Nephron progenitor cell (in vitro differentiated cells): Measurements from ENCODE around the gene ZBED6.
"Not testable (repeated sequence)": the region's sequence is repeated elsewhere in the genome, so short reads cannot be mapped to it uniquely, and the experiment has no call there.

Experiments
- DNase-seq: peaks from one replicate; pipeline ENCODE4 v3.0.0; 2021
- H3K27ac Mint-ChIP-seq: 2 replicates; pipeline ENCODE4 v1.8.0; 2021; ENCODE audit warnings: mild to moderate bottlenecking, moderate library complexity, mixed read lengths
- H3K27me3 Mint-ChIP-seq: 2 replicates; pipeline ENCODE4 v1.8.0; 2021; ENCODE audit warnings: mild to moderate bottlenecking, low read depth, mixed read lengths; ENCODE audit not compliant: poor library complexity
- H3K36me3 Mint-ChIP-seq: 2 replicates; pipeline ENCODE4 v1.8.0; 2021; ENCODE audit warnings: low read depth, mixed read lengths
- H3K4me1 Mint-ChIP-seq: 2 replicates; pipeline ENCODE4 v1.8.0; 2021; ENCODE audit warnings: mixed read lengths
- H3K4me3 Mint-ChIP-seq: 2 replicates; pipeline ENCODE4 v1.8.0; 2021; ENCODE audit warnings: mild to moderate bottlenecking, moderate library complexity, mixed read lengths
- H3K9me3 Mint-ChIP-seq: 2 replicates; pipeline ENCODE4 v1.8.0; 2021; ENCODE audit warnings: mild to moderate bottlenecking, moderate library complexity, mixed read lengths
- CTCF ChIP-seq: fragments of 200-600 bp; sonication (generic); IDR thresholded peaks from 2 replicates; pipeline ENCODE4 v1.5.0; 2021; ENCODE audit warnings: antibody characterized with exemption

Gene ZBED6

GRCh38 chr1:203795441-203796235, at the start of gene ZBED6, which contains the start of gene ZC3H11A:
Gene ZBED6 (plus strand): TSS chr1:203795623. CDS start chr1:203797523, 1,900 bp downstream.
Gene ZC3H11A (plus strand): TSS chr1:203795623. CDS start chr1:203817071, 21,448 bp downstream.
- peak; percentile 95 for DNase-seq
- Mint-ChIP-seq H3K27ac (peak within 1 kb of the TSS; percentile 100), H3K36me3 (peaks cover 54% of the 10 kb centered on the region), H3K4me3 (peak within 1 kb of the TSS; percentile 95), H3K4me1 (peaks cover 29% of the 10 kb centered on the region), H3K27me3 (peaks cover 2% of the 10 kb centered on the region), H3K9me3 (peaks cover 47% of the 10 kb centered on the region)
- no peak for TF ChIP-seq CTCF

DNA sequence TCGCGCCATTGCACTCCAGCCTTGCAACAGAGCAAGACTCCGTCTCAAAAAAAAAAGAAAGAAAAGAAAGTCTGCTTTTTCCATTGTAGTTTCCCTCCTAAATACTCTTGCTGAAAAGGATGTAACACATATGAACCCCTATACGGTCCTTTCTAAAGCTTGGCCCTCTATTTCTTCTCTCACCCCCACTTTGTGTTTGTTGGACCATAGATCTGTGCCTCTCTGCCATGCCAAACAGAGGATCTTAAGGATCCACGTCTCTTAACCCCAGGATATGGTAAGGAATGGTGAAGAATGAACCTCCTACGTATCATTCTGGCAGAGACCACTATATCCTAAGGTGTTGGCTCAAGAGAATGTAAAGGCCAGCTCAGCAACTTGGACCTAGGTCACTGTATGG, 49.1 kb upstream of the ZBED6 start:
- Mint-ChIP-seq H3K27me3 (peaks cover 12% of the 10 kb centered on the region), H3K4me3 (no peak overlapping the region), H3K4me1 (peaks cover 11% of the 10 kb centered on the region), H3K27ac (no peak overlapping the region), H3K9me3 (peaks cover 10% of the 10 kb centered on the region), H3K36me3 (peaks cover 9% of the 10 kb centered on the region)
- DNase-seq: no peak
- TF ChIP-seq CTCF: no peak

DNA sequence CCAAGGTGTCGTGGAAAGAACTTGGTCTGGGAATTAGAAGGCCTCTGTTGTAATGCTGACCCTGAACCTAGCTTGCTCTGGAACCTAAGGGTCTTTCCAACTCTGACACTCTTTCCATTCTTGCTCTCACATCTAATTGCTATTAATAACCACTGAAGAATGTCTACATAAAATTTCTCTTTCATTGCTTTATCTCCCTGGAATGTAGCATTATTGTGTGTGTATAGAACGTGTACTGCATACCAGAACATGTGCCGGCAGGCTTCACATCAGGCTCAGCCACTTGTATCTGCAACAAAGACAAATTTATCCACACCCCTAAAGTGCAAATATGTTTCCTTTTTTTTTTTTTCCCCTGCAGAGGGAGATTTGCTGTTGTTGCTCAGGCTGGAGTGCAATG, 44.4 kb upstream of the ZBED6 start:
- no peaks in the 10 kb centered on the region for H3K4me1 Mint-ChIP-seq
- TF ChIP-seq CTCF: no peak
- peaks cover 9% of the 10 kb centered on the region for H3K27me3 Mint-ChIP-seq
- peaks cover 10% of the 10 kb centered on the region for H3K9me3 Mint-ChIP-seq
- no peak overlapping the region for H3K4me3 Mint-ChIP-seq
- no peak overlapping the region for H3K27ac Mint-ChIP-seq
- no peak for DNase-seq
- H3K36me3 Mint-ChIP-seq: peaks cover 9% of the 10 kb centered on the region

DNA sequence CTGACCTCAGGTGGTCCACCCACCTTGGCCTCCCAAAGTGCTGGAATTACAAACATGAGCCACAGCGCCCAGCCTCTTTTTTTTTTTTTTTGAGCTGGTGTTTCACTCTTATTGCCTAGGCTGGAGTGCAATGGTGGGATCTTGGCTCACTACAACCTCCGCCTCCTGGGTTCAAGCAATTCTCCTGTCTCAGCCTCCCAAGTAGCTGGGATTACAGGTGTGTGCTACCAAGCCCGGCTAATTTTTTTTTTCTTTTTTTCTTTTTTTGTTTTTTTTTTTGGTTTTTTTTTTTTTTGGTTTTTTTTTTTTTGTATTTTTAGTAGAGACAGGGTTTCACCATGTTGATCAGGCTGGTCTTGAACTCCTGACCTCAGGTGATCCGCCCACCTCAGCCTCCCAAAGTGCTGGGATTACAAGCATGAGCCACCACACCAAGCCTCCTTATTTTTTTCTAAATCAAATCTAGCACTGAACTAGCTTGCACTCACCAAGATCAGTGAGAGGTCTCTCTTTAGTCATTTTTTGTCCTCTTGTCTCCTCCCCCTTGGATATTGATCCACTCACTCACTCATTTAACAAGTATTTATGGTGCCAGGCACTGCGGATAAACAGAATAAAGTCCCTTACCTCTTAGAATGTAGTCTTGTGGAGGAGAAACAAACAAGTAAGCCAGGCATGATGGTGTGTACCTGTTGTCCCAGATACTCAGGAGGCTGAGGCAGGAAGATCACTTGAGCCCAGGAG, 43.6 kb upstream of the ZBED6 start:
- H3K27me3 Mint-ChIP-seq, H3K4me3 Mint-ChIP-seq, DNase-seq, H3K9me3 Mint-ChIP-seq, H3K27ac Mint-ChIP-seq, H3K36me3 Mint-ChIP-seq, H3K4me1 Mint-ChIP-seq: not testable (repeated sequence)

DNA sequence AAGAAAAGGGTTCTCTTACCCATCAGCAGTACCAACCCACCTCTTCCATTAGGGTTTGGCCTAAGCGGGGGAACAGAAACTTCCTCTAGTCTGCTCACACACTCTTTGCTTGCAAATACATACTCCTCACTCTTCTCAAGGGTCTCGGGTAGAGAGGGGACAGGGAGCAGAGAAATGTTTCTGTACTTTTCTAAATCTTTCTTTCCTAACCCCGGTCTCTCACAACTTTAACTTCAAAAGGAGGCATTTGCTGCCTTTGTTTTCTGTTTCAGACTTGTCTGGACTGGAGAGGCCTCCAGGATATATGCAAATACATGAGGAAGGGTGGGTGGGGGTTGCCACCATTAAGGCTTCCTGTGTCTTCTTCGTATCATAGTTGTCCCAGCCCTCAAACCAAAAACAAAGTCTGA, 41.0 kb upstream of the ZBED6 start:
- H3K36me3 Mint-ChIP-seq: no peaks in the 10 kb centered on the region
- H3K9me3 Mint-ChIP-seq: no peaks in the 10 kb centered on the region
- H3K27ac Mint-ChIP-seq: no peak overlapping the region
- H3K4me1 Mint-ChIP-seq: peaks cover 6% of the 10 kb centered on the region
- peaks cover 3% of the 10 kb centered on the region for H3K27me3 Mint-ChIP-seq
- no peak overlapping the region for H3K4me3 Mint-ChIP-seq
- no peak for TF ChIP-seq CTCF
- no peak for DNase-seq

DNA sequence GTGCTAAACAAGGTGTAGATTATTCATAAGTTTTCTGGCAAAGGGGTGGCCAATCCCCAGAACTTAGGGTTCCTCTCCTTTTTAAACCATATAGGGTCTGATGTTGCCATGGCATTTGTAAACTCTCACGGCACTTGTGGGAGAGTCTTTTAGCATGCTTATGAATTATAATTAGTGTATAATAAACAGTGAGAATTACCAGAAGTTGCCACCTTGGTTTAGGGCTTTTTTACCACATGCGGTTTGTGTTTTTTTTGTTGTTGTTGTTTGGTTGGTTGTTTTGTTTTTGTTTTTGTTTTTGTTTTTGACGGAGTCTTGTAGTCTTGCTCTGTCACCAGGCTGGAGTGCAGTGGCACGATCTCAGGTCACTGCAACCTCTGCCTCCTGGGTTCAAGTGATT, 39.4 kb upstream of the ZBED6 start:
- Mint-ChIP-seq H3K4me3 (no peak overlapping the region), H3K9me3 (no peaks in the 10 kb centered on the region), H3K4me1 (peaks cover 11% of the 10 kb centered on the region), H3K27ac (no peak overlapping the region), H3K27me3 (peaks cover 3% of the 10 kb centered on the region), H3K36me3 (no peaks in the 10 kb centered on the region)
- DNase-seq: no peak
- no peak for TF ChIP-seq CTCF

DNA sequence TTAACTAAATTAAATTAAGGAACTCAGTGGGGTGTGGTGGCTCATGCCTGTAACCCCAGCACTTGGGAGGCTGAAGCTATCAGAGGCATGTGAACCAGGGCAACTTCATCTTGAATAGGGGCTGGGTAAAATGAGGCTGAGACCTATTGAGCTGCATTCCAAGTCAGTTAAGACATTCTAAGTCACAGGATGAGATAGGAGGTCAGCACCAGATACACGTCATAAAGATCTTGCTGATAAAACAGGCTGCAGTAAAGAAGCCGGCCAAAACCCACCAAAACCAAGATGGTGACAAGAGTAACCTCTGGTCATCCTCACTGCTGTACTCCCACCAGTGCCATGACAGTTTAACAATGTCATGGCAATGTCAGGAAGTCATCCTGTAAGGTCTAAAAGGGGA, 36.7 kb upstream of the ZBED6 start:
- peaks cover 11% of the 10 kb centered on the region for H3K4me1 Mint-ChIP-seq
- not testable (repeated sequence) for H3K4me3 Mint-ChIP-seq, DNase-seq, H3K36me3 Mint-ChIP-seq, H3K27ac Mint-ChIP-seq, H3K9me3 Mint-ChIP-seq, H3K27me3 Mint-ChIP-seq
